A673 (cell line): ENCODE data around the gene ZNRF4.

Experiments used
- CTCF ChIP-seq: fragments of 300-800, 200-600 bp; sonication (generic); conservative IDR thresholded peaks from 2 replicates; pipeline ENCODE4 v1.5.1; 2017; ENCODE audit warnings: low read depth, mild to moderate bottlenecking, antibody characterized with exemption, low read length, moderate library complexity, mixed read lengths
- EZH2 ChIP-seq: fragments of 200-600 bp; sonication (generic); IDR thresholded peaks from 2 replicates; pipeline ENCODE4 v1.6.1; 2017; ENCODE audit warnings: borderline replicate concordance, low read depth, mild to moderate bottlenecking, mixed read lengths, antibody characterized with exemption, low read length; ENCODE audit not compliant: poor library complexity, severe bottlenecking

GRCh38 chr19:5479958-5480357, 24.7 kb downstream of the ZNRF4 start:
- TF ChIP-seq CTCF (no peak), EZH2 (no peak)
